Esophagus (tissue), 2 donors: ENCODE measurements around the gene RIPK3. TPM values are rescaled to one million over a fixed set of nuclear protein-coding genes. Genes with fewer than 3 reads are reported as not detected.
"Not testable (repeated sequence)": the region's sequence is repeated elsewhere in the genome, so short reads cannot be mapped to it uniquely, and the experiment has no call there.

Experiments used
- H3K27ac ChIP-seq, 2 donors: one replicate each; pipeline ENCODE4 v1.5.1; 2013; ENCODE audit warnings: low read depth in 2 of 2, mild to moderate bottlenecking in 2 of 2, inconsistent platforms in 1 of 2, low read length in 1 of 2, moderate library complexity in 1 of 2
- H3K27me3 ChIP-seq, 2 donors: one replicate each; pipeline ENCODE4 v1.6.1; 2013; ENCODE audit warnings: low read length in 2 of 2, control low read depth in 1 of 2, mild to moderate bottlenecking in 1 of 2; ENCODE audit not compliant: insufficient read depth in 2 of 2, control insufficient read depth in 1 of 2
- H3K36me3 ChIP-seq, 2 donors: one replicate each; pipeline ENCODE4 v1.6.1; 2013; ENCODE audit warnings: low read length in 1 of 2; ENCODE audit not compliant: control insufficient read depth in 2 of 2, insufficient read depth in 2 of 2
- H3K4me1 ChIP-seq, 2 donors: one replicate each; pipeline ENCODE4 v1.6.1; 2013; ENCODE audit warnings: low read length in 1 of 2; ENCODE audit not compliant: control insufficient read depth in 2 of 2, insufficient read depth in 2 of 2
- H3K4me3 ChIP-seq, 2 donors: one replicate each; pipeline ENCODE4 v1.5.1; 2013; ENCODE audit warnings: low read length in 2 of 2, mild to moderate bottlenecking in 2 of 2, low read depth in 1 of 2, moderate library complexity in 1 of 2
- H3K9me3 ChIP-seq, 2 donors: one replicate each; pipeline ENCODE4 v1.6.1; 2013; ENCODE audit warnings: mild to moderate bottlenecking in 2 of 2, low read depth in 1 of 2, low read length in 1 of 2, moderate library complexity in 1 of 2; ENCODE audit not compliant: control insufficient read depth in 2 of 2, insufficient read depth in 1 of 2
- WGBS, 2 donors: extraction: QIAGEN DNeasy Blood & Tissue Kit; methylation state at CpG; one replicate each; pipeline ENCODE4 v1.1.7; 2013; 5-methylcytosine and 5-hydroxymethylcytosine counted together
- polyA plus RNA-seq, 2 donors: library from polyadenylated mRNA; stranded (reverse); fragments of 200-250 nt; gene quantifications; one replicate each; pipeline ENCODE4 v1.2.3, GENCODE V29; 2013
- donor health status: healthy with polysubstance abuse.
- donor health status: Bipolar disorder and iron deficiency.

The RIPK3 gene
- polyA plus RNA-seq, 2 donors = 13.3 to 14.4 TPM

DNA sequence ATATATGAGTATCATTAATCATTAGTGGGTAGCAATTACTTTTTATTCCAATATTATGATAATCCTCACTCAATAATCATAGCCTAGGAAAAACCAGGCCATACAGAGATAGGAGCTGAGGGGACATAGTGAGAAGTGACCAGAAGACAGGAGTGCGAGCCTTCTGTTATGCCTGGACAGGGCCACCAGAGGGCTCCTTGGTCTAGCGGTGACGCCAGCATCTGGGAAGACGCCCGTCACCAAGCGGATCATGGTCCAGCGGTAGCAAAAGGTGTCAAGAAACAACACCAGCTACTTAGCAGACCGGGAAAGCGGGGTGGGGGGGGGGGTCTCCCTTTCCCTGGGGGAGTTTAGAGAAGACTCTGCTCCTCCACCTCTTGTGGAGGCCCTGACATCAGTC is 11.9 kb downstream of the RIPK3 start:
- not testable (repeated sequence) for H3K27ac ChIP-seq, H3K9me3 ChIP-seq, H3K27me3 ChIP-seq, H3K36me3 ChIP-seq, H3K4me3 ChIP-seq
- WGBS, 2 donors = 5 to 9% methylated on average over 8 to 9 of the region's 9 CpGs
- H3K4me1 ChIP-seq = peaks cover 0 to 13% of the 10 kb centered on the region in 2 donors

GRCh38 chr14:24327303-24327702 is 12.5 kb downstream of the RIPK3 start:
- Histone ChIP-seq H3K27me3 (no peaks in the 10 kb centered on the region), H3K9me3 (no peaks in the 10 kb centered on the region), H3K4me1 (peaks cover 0 to 9% of the 10 kb centered on the region in 2 donors), H3K4me3 (no peak overlapping the region), H3K36me3 (no peaks in the 10 kb centered on the region), H3K27ac (peak overlapping the region in 1 of 2 donors; percentile 7)
- 84 to 87% methylated on average over 2 of the region's 2 CpGs for WGBS, 2 donors

DNA sequence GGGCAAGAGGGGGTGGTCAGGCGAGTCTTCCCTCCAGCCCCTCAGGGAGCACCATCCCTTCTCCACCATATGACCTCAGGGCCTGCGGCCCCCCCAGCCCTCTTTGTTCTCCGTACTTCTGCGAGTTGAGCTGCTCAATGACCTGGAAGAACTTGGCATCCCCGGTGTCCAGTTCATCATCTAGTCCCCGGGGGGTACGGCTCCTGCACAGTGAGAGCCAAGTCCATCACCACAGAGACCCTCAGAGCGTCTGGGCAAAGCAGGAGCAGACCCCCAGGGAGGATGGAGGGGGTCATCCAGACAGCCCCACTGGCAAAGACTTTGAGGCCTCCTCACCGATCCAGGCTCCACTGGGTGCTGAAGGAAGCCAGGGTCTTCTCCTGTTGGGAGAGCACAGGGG is 13.8 kb downstream of the RIPK3 start:
- WGBS, 2 donors = 80 to 85% methylated on average over 9 of the region's 9 CpGs
- Histone ChIP-seq H3K4me3 (no peak overlapping the region), H3K36me3 (no peaks in the 10 kb centered on the region), H3K9me3 (no peaks in the 10 kb centered on the region), H3K27me3 (no peaks in the 10 kb centered on the region), H3K4me1 (peaks cover 0 to 4% of the 10 kb centered on the region in 2 donors), H3K27ac (no peak overlapping the region)

DNA sequence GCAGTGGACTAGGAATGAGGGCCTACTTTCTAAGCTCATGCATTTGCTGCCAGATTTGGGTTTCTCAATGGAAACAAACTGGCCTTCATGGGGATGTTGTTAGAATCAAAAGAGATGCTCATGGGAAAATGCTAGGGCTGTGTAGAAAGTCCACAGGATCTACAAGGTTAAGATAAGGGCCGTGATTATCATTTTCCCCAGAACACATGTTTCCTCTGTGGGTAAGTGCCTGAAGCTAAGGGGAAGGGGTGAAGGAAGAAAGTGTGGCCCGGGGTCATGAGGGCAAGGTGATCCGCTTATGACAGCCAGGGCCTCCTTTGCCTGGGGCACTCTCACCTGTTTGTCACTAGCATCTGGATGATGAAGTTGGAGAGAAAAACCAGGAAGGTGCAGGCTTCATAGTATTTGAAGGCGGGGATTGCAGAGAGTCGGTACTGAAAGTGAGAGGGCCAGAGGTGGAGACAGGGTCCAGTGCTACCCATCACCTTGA is 14.7 kb downstream of the RIPK3 start:
- WGBS, 2 donors = 73 to 81% methylated on average over 5 of the region's 5 CpGs
- no peaks in the 10 kb centered on the region for H3K27me3 ChIP-seq
- no peak overlapping the region for H3K4me3 ChIP-seq
- no peaks in the 10 kb centered on the region for H3K9me3 ChIP-seq
- H3K27ac ChIP-seq = no peak overlapping the region
- peaks cover 0 to 4% of the 10 kb centered on the region in 2 donors for H3K4me1 ChIP-seq
- no peaks in the 10 kb centered on the region for H3K36me3 ChIP-seq

DNA sequence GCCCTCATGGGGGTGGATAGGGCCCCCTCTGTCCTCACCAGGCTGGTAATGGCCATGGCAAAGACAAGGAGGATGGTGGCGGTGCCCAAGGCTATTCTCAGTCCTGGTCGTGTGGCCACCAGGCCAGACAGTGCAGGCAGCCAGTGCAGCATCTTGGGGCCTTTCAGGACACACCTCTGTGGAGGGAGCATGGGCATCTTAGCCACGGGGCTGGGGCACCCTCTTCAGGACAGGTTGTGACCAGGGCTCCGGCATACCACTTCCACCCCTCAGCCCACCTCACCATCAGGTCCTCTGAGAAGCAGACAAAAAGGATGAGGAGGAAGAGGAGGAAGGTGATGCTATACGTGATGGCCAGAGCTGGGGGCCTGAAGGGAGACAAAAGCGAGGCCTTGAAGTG is 15.8 kb downstream of the RIPK3 start:
- 74 to 81% methylated on average over 6 of the region's 6 CpGs for whole genome bisulfite sequencing, 2 donors
- Histone ChIP-seq H3K9me3 (no peaks in the 10 kb centered on the region), H3K36me3 (no peaks in the 10 kb centered on the region), H3K27me3 (no peaks in the 10 kb centered on the region), H3K27ac (no peak overlapping the region), H3K4me3 (no peak overlapping the region), H3K4me1 (peaks cover 0 to 4% of the 10 kb centered on the region in 2 donors)

GRCh38 chr14:24323341-24323740 is 16.4 kb downstream of the RIPK3 start:
- H3K27ac ChIP-seq = no peak overlapping the region
- H3K4me1 ChIP-seq = peaks cover 0 to 4% of the 10 kb centered on the region in 2 donors
- H3K27me3 ChIP-seq = no peaks in the 10 kb centered on the region
- no peak overlapping the region for H3K4me3 ChIP-seq
- no peaks in the 10 kb centered on the region for H3K36me3 ChIP-seq
- H3K9me3 ChIP-seq = no peaks in the 10 kb centered on the region
- 54 to 66% methylated on average over 3 of the region's 3 CpGs for WGBS, 2 donors

- Histone ChIP-seq H3K4me3 (no peak overlapping the region), H3K9me3 (no peaks in the 10 kb centered on the region), H3K4me1 (peaks cover 0 to 4% of the 10 kb centered on the region in 2 donors), H3K27me3 (no peaks in the 10 kb centered on the region), H3K36me3 (no peaks in the 10 kb centered on the region), H3K27ac (no peak overlapping the region)
- WGBS, 2 donors = 74 to 79% methylated on average over 10 of the region's 10 CpGs
Measured at GRCh38 chr14:24322672-24323071, 17.1 kb downstream of the RIPK3 start.

GRCh38 chr14:24321212-24321975 is 18.4 kb downstream of the RIPK3 start:
- no peaks in the 10 kb centered on the region for H3K27me3 ChIP-seq
- no peaks in the 10 kb centered on the region for H3K9me3 ChIP-seq
- no peak overlapping the region for H3K27ac ChIP-seq
- no peaks in the 10 kb centered on the region for H3K36me3 ChIP-seq
- WGBS, 2 donors = 86 to 89% methylated on average over 14 of the region's 14 CpGs
- peaks cover 4 to 9% of the 10 kb centered on the region in 2 donors for H3K4me1 ChIP-seq
- no peak overlapping the region for H3K4me3 ChIP-seq

GRCh38 chr14:24317141-24317928 is 22.5 kb downstream of the RIPK3 start:
- H3K9me3 ChIP-seq = no peaks in the 10 kb centered on the region
- WGBS, 2 donors = 71 to 82% methylated on average over 3 of the region's 3 CpGs
- H3K36me3 ChIP-seq = no peaks in the 10 kb centered on the region
- H3K4me3 ChIP-seq = no peak overlapping the region
- H3K27ac ChIP-seq = peak overlapping the region in 1 of 2 donors; percentile 93
- H3K27me3 ChIP-seq = no peaks in the 10 kb centered on the region
- peaks cover 11 to 30% of the 10 kb centered on the region in 2 donors for H3K4me1 ChIP-seq
